Amniotic epithelial cell (primary cell): ENCODE data around the gene GATA2.
A peak's percentile ranks its signal among the peaks of the same experiment; 100 is the strongest.

Experiments used
- DNase-seq: peaks from one replicate; pipeline ENCODE4 v3.0.0-alpha.2; 2010; ENCODE audit warnings: low read depth

Gene GATA2

GRCh38 chr3:128487813-128488635 is 5.0 kb downstream of the GATA2 start:
- DNase-seq: peak; percentile 66

GRCh38 chr3:128487538-128487812 is 5.5 kb downstream of the GATA2 start:
- no peak for DNase-seq

GRCh38 chr3:128486681-128487537 is 6.1 kb downstream of the GATA2 start:
- DNase-seq: no peak

GRCh38 chr3:128486205-128486628 is 6.8 kb downstream of the GATA2 start:
- DNase-seq: no peak

GRCh38 chr3:128485282-128486204 is 7.5 kb downstream of the GATA2 start:
- no peak for DNase-seq

GRCh38 chr3:128484404-128485281 is 8.4 kb downstream of the GATA2 start:
- DNase-seq: no peak

- no peak for DNase-seq
Observed at GRCh38 chr3:128483657-128484403, 9.2 kb downstream of the GATA2 start.

GRCh38 chr3:128482666-128483656 is 10.0 kb downstream of the GATA2 start:
- peak; percentile 53 for DNase-seq

- DNase-seq: no peak
Observed at GRCh38 chr3:128482175-128482574, 10.8 kb downstream of the GATA2 start.

GRCh38 chr3:128481438-128481942 is 11.5 kb downstream of the GATA2 start:
- no peak for DNase-seq

- no peak for DNase-seq
Observed at GRCh38 chr3:128480717-128481437, 12.1 kb downstream of the GATA2 start.

- DNase-seq: no peak
Observed at GRCh38 chr3:128480278-128480677, 12.7 kb downstream of the GATA2 start.

GRCh38 chr3:128479558-128480086 is 13.4 kb downstream of the GATA2 start:
- DNase-seq: no peak

- DNase-seq: no peak
Observed at GRCh38 chr3:128478576-128479506, 14.2 kb downstream of the GATA2 start.

GRCh38 chr3:128476659-128477058 is 16.3 kb downstream of the GATA2 start:
- DNase-seq: no peak

GRCh38 chr3:128475355-128475754 is 17.6 kb downstream of the GATA2 start:
- DNase-seq: no peak

GRCh38 chr3:128473737-128474136 is 19.3 kb downstream of the GATA2 start:
- no peak for DNase-seq
